OCI-LY1 (cell line): ENCODE data around the gene CD38.

Source experiments
- EZH2 ChIP-seq: fragments of 200-600 bp; sonication (generic), shearing (Covaris generic); IDR thresholded peaks from 2 replicates; pipeline ENCODE4 v1.8.0; 2017; ENCODE audit warnings: borderline replicate concordance, mixed run types, mild to moderate bottlenecking, antibody characterized with exemption, low read length, moderate library complexity, mixed read lengths
- TF ChIP-seq, protein P1 (sequence below): fragments of 200-600 bp; sonication (generic), shearing (Covaris generic); IDR thresholded peaks from 2 replicates; pipeline ENCODE4 v1.5.1; 2017; ENCODE audit warnings: mild to moderate bottlenecking, antibody characterized with exemption, low read length, moderate library complexity, mixed read lengths

DNA sequence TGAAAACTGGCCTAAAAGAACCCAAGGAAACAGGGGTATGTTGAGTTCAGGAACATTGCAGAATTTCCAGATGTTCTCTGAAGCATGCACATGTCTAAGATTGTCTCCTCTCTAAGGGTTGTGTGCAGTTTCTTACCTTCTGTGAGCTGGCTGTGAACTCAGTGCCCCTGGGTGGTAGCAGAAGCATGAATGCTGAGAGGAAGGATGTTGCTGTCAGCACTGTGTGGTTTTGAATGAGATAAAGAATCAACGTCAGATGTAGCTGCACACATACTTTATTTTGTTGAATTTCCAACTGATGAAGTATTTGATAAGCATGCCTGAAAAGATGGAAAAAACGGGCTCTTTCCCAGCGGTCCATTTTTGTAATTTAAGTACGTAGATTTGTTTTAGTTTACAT is 23.8 kb upstream of the CD38 start:
- TF ChIP-seq, protein P1, sequence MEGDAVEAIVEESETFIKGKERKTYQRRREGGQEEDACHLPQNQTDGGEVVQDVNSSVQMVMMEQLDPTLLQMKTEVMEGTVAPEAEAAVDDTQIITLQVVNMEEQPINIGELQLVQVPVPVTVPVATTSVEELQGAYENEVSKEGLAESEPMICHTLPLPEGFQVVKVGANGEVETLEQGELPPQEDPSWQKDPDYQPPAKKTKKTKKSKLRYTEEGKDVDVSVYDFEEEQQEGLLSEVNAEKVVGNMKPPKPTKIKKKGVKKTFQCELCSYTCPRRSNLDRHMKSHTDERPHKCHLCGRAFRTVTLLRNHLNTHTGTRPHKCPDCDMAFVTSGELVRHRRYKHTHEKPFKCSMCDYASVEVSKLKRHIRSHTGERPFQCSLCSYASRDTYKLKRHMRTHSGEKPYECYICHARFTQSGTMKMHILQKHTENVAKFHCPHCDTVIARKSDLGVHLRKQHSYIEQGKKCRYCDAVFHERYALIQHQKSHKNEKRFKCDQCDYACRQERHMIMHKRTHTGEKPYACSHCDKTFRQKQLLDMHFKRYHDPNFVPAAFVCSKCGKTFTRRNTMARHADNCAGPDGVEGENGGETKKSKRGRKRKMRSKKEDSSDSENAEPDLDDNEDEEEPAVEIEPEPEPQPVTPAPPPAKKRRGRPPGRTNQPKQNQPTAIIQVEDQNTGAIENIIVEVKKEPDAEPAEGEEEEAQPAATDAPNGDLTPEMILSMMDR: no peak
- no peak for TF ChIP-seq EZH2
